HepG2 (cell line): ENCODE data around the gene CAPN9. TPM values are rescaled to one million over a fixed set of nuclear protein-coding genes. Genes with fewer than 3 reads are reported as not detected.

Source experiments
- CEBPZ ChIP-seq: IDR thresholded peaks from 2 replicates; pipeline ENCODE4 v1.6.1; 2012; ENCODE audit warnings: low read length, improper control_type of control experiment
- CHD4 ChIP-seq: fragments of 200-600 bp; sonication (generic); IDR thresholded peaks from 2 replicates; pipeline ENCODE4 v1.7.0; 2017; ENCODE audit warnings: mild to moderate bottlenecking, low read length, borderline replicate concordance
- JARID2 ChIP-seq: sonication (generic); formaldehyde crosslinking; IDR thresholded peaks from 2 replicates; pipeline ENCODE4 v1.8.1; 2023; ENCODE audit warnings: missing genetic modification reagents, inconsistent platforms; ENCODE audit not compliant: insufficient replicate concordance
- RBM39 ChIP-seq: fragments of 200-400 bp; formaldehyde crosslinking; IDR thresholded peaks from one replicate; pipeline ENCODE4 v1.6.1; 2018; ENCODE audit warnings: antibody characterized with exemption, mild to moderate bottlenecking, low read depth, low read length; ENCODE audit not compliant: poor library complexity, severe bottlenecking
- REL ChIP-seq: sonication (generic); formaldehyde crosslinking; conservative IDR thresholded peaks from 2 replicates; pipeline ENCODE4 v1.8.0; 2022; ENCODE audit warnings: mild to moderate bottlenecking, missing genetic modification reagents, moderate library complexity
- TAF15 ChIP-seq: fragments of 200-400 bp; formaldehyde crosslinking; IDR thresholded peaks from one replicate; pipeline ENCODE4 v1.6.1; 2018; ENCODE audit warnings: mild to moderate bottlenecking, low read depth, low read length; ENCODE audit not compliant: poor library complexity, severe bottlenecking
- THRA ChIP-seq: sonication (generic); formaldehyde crosslinking; IDR thresholded peaks from 2 replicates; pipeline ENCODE4 v1.4.0; 2020; ENCODE audit warnings: missing genetic modification reagents, borderline replicate concordance
- ZNF101 ChIP-seq: sonication (generic); formaldehyde crosslinking; IDR thresholded peaks from 2 replicates; pipeline ENCODE4 v1.4.0; 2020; ENCODE audit warnings: mild to moderate bottlenecking, low read depth, missing genetic modification reagents, borderline replicate concordance
- ZNF142 ChIP-seq: sonication (generic); formaldehyde crosslinking; IDR thresholded peaks from 2 replicates; pipeline ENCODE4 v1.4.0; 2020; ENCODE audit warnings: missing genetic modification reagents
- ZNF234 ChIP-seq: sonication (generic); formaldehyde crosslinking; conservative IDR thresholded peaks from 2 replicates; pipeline ENCODE4 v1.5.1; 2020; ENCODE audit warnings: mild to moderate bottlenecking, missing genetic modification reagents
- ZNF235 ChIP-seq: sonication (generic); formaldehyde crosslinking; IDR thresholded peaks from 2 replicates; pipeline ENCODE4 v1.8.1; 2023; ENCODE audit warnings: mild to moderate bottlenecking, missing genetic modification reagents, borderline replicate concordance
- ZNF326 ChIP-seq: sonication (generic); formaldehyde crosslinking; IDR thresholded peaks from 2 replicates; pipeline ENCODE4 v1.4.0; 2020; ENCODE audit warnings: missing genetic modification reagents, borderline replicate concordance
- ZNF34 ChIP-seq: sonication (generic); formaldehyde crosslinking; IDR thresholded peaks from 2 replicates; pipeline ENCODE4 v1.4.0; 2020; ENCODE audit warnings: mild to moderate bottlenecking, missing genetic modification reagents, borderline replicate concordance
- ZNF343 ChIP-seq: sonication (generic); formaldehyde crosslinking; IDR thresholded peaks from 2 replicates; pipeline ENCODE4 v1.4.0; 2020; ENCODE audit warnings: mild to moderate bottlenecking, missing genetic modification reagents
- ZNF44 ChIP-seq: sonication (generic); formaldehyde crosslinking; IDR thresholded peaks from 2 replicates; pipeline ENCODE4 v1.5.1; 2020; ENCODE audit warnings: mild to moderate bottlenecking, missing genetic modification reagents
- ZNF510 ChIP-seq: sonication (generic); formaldehyde crosslinking; IDR thresholded peaks from 2 replicates; pipeline ENCODE4 v1.4.0; 2020; ENCODE audit warnings: low read depth, mild to moderate bottlenecking, missing genetic modification reagents
- ZNF605 ChIP-seq: sonication (generic); formaldehyde crosslinking; IDR thresholded peaks from 2 replicates; pipeline ENCODE4 v1.8.0; 2022; ENCODE audit warnings: mild to moderate bottlenecking, missing genetic modification reagents
- ZNF7 ChIP-seq: IDR thresholded peaks from 2 replicates; pipeline ENCODE4 v1.6.1; 2016; ENCODE audit warnings: missing biosample characterization, missing genetic modification reagents
- ZNF746 ChIP-seq: sonication (generic); formaldehyde crosslinking; IDR thresholded peaks from 2 replicates; pipeline ENCODE4 v1.8.0; 2022; ENCODE audit warnings: mild to moderate bottlenecking, missing genetic modification reagents
- polyA plus RNA-seq, 8 experiments: library from polyadenylated mRNA; depleted of rRNA in 3 of 8; stranded (reverse) in 7 of 8; unstranded in 1 of 8; fragments of >200 nt; fragmentation: Illumina TruSeq in 4 of 8; extraction: Trizol in 4 of 8; gene quantifications; 2 replicates each; pipeline versions ENCODE4 v1.2.1 to v1.2.3, GENCODE V29; 2011 to 2016; ENCODE audit warnings: low read depth in 4 of 8, missing spikeins in 1 of 8, mixed read lengths in 1 of 8; ENCODE audit not compliant: insufficient read depth in 1 of 8
- total RNA-seq, 5 experiments: library from RNA; depleted of rRNA; stranded (reverse); fragments of >200 nt; fragmentation: Illumina TruSeq; extraction: Trizol; gene quantifications; 2 replicates each; pipeline ENCODE4 v1.2.3, GENCODE V29; 2016; ENCODE audit warnings: low read depth in 1 of 5

Gene CAPN9
- total and polyA plus RNA-seq, 2 of the 13 experiments (the other 11 are each of a cell fraction or from before 2014, with no cell fraction given), result 0.04 to 0.31 TPM

- no peak for TF ChIP-seq CEBPZ
- TF ChIP-seq ZNF326 (CRISPR knock-in tag), result no peak
- peak; percentile 92; the same call in 1 of the 2 replicates for TF ChIP-seq THRA (CRISPR knock-in tag)
- no peak for TF ChIP-seq ZNF34
- TF ChIP-seq ZNF234, result no peak
- no peak for TF ChIP-seq TAF15
- TF ChIP-seq ZNF746 (CRISPR knock-in tag), result peak; percentile 82; the same call in 1 of the 2 replicates
- TF ChIP-seq ZNF605 (CRISPR knock-in tag), result peak; percentile 85
- peak; percentile 46; the same call in 1 of the 2 replicates for TF ChIP-seq ZNF343
- TF ChIP-seq ZNF7 (CRISPR knock-in tag), result no peak
- TF ChIP-seq ZNF142, result no peak
- TF ChIP-seq REL (CRISPR knock-in tag), result no peak
- no peak for TF ChIP-seq ZNF44 (CRISPR knock-in tag)
- TF ChIP-seq ZNF235, result no peak
- TF ChIP-seq CHD4, result no peak; the same call in 1 of the 2 replicates
- no peak for TF ChIP-seq RBM39
- no peak for TF ChIP-seq JARID2 (CRISPR knock-in tag)
- 0 out of 2 replicates have a peak, but pooled peaks have one; percentile 49 for TF ChIP-seq ZNF510 (CRISPR knock-in tag)
- TF ChIP-seq ZNF101 (CRISPR knock-in tag), result no peak
Measured at GRCh38 chr1:230728710-230729392, 18.3 kb upstream of the CAPN9 start (continued).
